Right cardiac atrium (tissue), 5 donors: ENCODE data around the gene LMAN2. TPM values are rescaled to one million over a fixed set of nuclear protein-coding genes. Genes with fewer than 3 reads are reported as not detected.

Experiments used
- ATAC-seq, 2 donors: fragments of 200-7000 bp; cut with Tn5 transposase; one replicate each; pipeline versions ENCODE4 v1.8.0 to v1.9.1; 2020; ENCODE audit warnings: moderate library complexity in 2 of 2, mild to moderate bottlenecking in 1 of 2
- DNase-seq, 3 donors: peaks; one replicate each; pipeline ENCODE4 v3.0.0-alpha.2; 2020
- H3K27ac ChIP-seq: one replicate; pipeline ENCODE4 v1.5.1; 2013; ENCODE audit warnings: mild to moderate bottlenecking, low read length, control low read depth, moderate library complexity
- H3K27me3 ChIP-seq: one replicate; pipeline ENCODE4 v1.6.1; 2013; ENCODE audit not compliant: control insufficient read depth, insufficient read depth
- H3K4me1 ChIP-seq: one replicate; pipeline ENCODE4 v1.6.1; 2013; ENCODE audit warnings: low read length; ENCODE audit not compliant: control insufficient read depth, insufficient read depth
- H3K4me3 ChIP-seq: one replicate; pipeline ENCODE4 v1.5.1; 2013; ENCODE audit warnings: low read length, control low read depth
- H3K9me3 ChIP-seq: one replicate; pipeline ENCODE4 v1.6.1; 2013; ENCODE audit warnings: low read length; ENCODE audit not compliant: control insufficient read depth
- WGBS: extraction: QIAGEN DNeasy Blood & Tissue Kit; methylation state at CpG from one replicate; pipeline ENCODE4 v1.1.7; 2013; 5-methylcytosine and 5-hydroxymethylcytosine counted together
- intact Hi-C, 4 donors: fragments of 100-400 bp; cut with DNase I; formaldehyde crosslinking; loops; one replicate each; pipeline versions ENCODE4 v1.11.0 to v1.14.0; 2022 to 2023
- polyA plus RNA-seq: library from polyadenylated mRNA; stranded (reverse); fragments of 200-250 nt; gene quantifications from one replicate; pipeline ENCODE4 v1.2.3, GENCODE V29; 2013
- total RNA-seq, 4 donors: library from RNA; stranded (reverse); fragmentation: NEBNext Ultra II Directional; extraction: Animal tissue kit (Norgen Biotek cat#: 25700); gene quantifications; one replicate each; pipeline ENCODE4 v1.2.1, GENCODE V29; 2021
- donor health status: healthy with polysubstance abuse.
- donor health status: DM: no; HTN: yes; CAD: no.
- donor health status: DM: no; HTN: no; CAD: no.
- donor health status: DM: no; HTN: yes; CAD: no; lungs with severe emphysema.
- donor health status: DM: yes; HTN: yes; CAD: no.

LMAN2 gene
- total and polyA plus RNA-seq, 5 donors = 59.0 to 109 (median 71.8) TPM

- ATAC-seq (peak; percentile 56 to 64), DNase-seq (peak; percentile 86 to 94 (median 91))
- 15% methylated on average over 42 of the region's 42 CpGs for WGBS
- Histone ChIP-seq H3K4me1 (peaks cover 4% of the 10 kb centered on the region), H3K27ac (no peak overlapping the region), H3K27me3 (no peaks in the 10 kb centered on the region), H3K4me3 (peak overlapping the region; percentile 31), H3K9me3 (no peaks in the 10 kb centered on the region)
- intact Hi-C loops = no loop called here
Observed at GRCh38 chr5:177370488-177371119, 19.1 kb upstream of the LMAN2 start.

- peaks cover 4% of the 10 kb centered on the region for H3K4me1 ChIP-seq
- no peak for ATAC-seq
Observed at GRCh38 chr5:177369645-177370440, 18.4 kb upstream of the LMAN2 start.

GRCh38 chr5:177368869-177369644 is 17.6 kb upstream of the LMAN2 start:
- peak in 1 of 3 donors; percentile 27 for DNase-seq
- H3K27me3 ChIP-seq = no peaks in the 10 kb centered on the region
- H3K4me1 ChIP-seq = peaks cover 4% of the 10 kb centered on the region
- 81% methylated on average over 5 of the region's 5 CpGs for WGBS
- intact Hi-C loops = no loop called here
- no peaks in the 10 kb centered on the region for H3K9me3 ChIP-seq
- no peak overlapping the region for H3K4me3 ChIP-seq
- no peak for ATAC-seq
- no peak overlapping the region for H3K27ac ChIP-seq

More at GRCh38 chr5:177369645-177370440, 18.4 kb upstream of the LMAN2 start:
- Histone ChIP-seq H3K4me3 (no peak overlapping the region), H3K9me3 (no peaks in the 10 kb centered on the region), H3K27ac (no peak overlapping the region), H3K27me3 (no peaks in the 10 kb centered on the region)
- no peak for DNase-seq
- intact Hi-C loops = no loop called here
- WGBS = 73% methylated on average over 11 of the region's 11 CpGs

GRCh38 chr5:177367981-177368868 is 16.8 kb upstream of the LMAN2 start:
- ATAC-seq (no peak), DNase-seq (peak in 1 of 3 donors; percentile 49)
- Histone ChIP-seq H3K27ac (no peak overlapping the region), H3K4me1 (peaks cover 4% of the 10 kb centered on the region), H3K4me3 (no peak overlapping the region), H3K27me3 (no peaks in the 10 kb centered on the region), H3K9me3 (no peaks in the 10 kb centered on the region)
- WGBS = 79% methylated on average over 29 of the region's 29 CpGs
- intact Hi-C loops = no loop called here

GRCh38 chr5:177367323-177367848 is 15.9 kb upstream of the LMAN2 start:
- DNase-seq (peak in 1 of 3 donors; percentile 49), ATAC-seq (peak; percentile 3 to 8)
- H3K4me3 ChIP-seq = peak overlapping the region; percentile 54
- 22% methylated on average over 46 of the region's 46 CpGs for WGBS
- H3K9me3 ChIP-seq = no peaks in the 10 kb centered on the region
- intact Hi-C loops = no loop called here
- peaks cover 4% of the 10 kb centered on the region for H3K4me1 ChIP-seq
- no peak overlapping the region for H3K27ac ChIP-seq
- no peaks in the 10 kb centered on the region for H3K27me3 ChIP-seq

GRCh38 chr5:177366528-177367322 is 15.3 kb upstream of the LMAN2 start:
- Histone ChIP-seq H3K4me3 (peak overlapping the region; percentile 54), H3K27me3 (no peaks in the 10 kb centered on the region), H3K27ac (peak overlapping the region; percentile 94), H3K9me3 (no peaks in the 10 kb centered on the region), H3K4me1 (peaks cover 4% of the 10 kb centered on the region)
- DNase-seq (peak; percentile 92 to 97 (median 96)), ATAC-seq (peak; percentile 91 to 92)
- 13% methylated on average over 36 of the region's 36 CpGs for WGBS
- intact Hi-C loops = no loop called here

- ATAC-seq (no peak), DNase-seq (no peak)
- Histone ChIP-seq H3K4me1 (peaks cover 4% of the 10 kb centered on the region), H3K9me3 (no peaks in the 10 kb centered on the region), H3K27me3 (no peaks in the 10 kb centered on the region), H3K4me3 (no peak overlapping the region), H3K27ac (peak overlapping the region; percentile 9)
- WGBS = 74% methylated on average over 14 of the region's 14 CpGs
- intact Hi-C loops = no loop called here
Observed at GRCh38 chr5:177365845-177366527, 14.5 kb upstream of the LMAN2 start.

GRCh38 chr5:177364159-177364962 is 12.9 kb upstream of the LMAN2 start:
- intact Hi-C loops = no loop called here

GRCh38 chr5:177363565-177363964 is 12.1 kb upstream of the LMAN2 start:
- intact Hi-C loops = no loop called here
- 40% methylated on average over 10 of the region's 10 CpGs for WGBS
- peaks cover 4% of the 10 kb centered on the region for H3K4me1 ChIP-seq

More at GRCh38 chr5:177364159-177364962, 12.9 kb upstream of the LMAN2 start:
- Histone ChIP-seq H3K27ac (no peak overlapping the region), H3K9me3 (no peaks in the 10 kb centered on the region), H3K4me1 (peaks cover 4% of the 10 kb centered on the region), H3K4me3 (no peak overlapping the region), H3K27me3 (no peaks in the 10 kb centered on the region)
- 83% methylated on average over 11 of the region's 11 CpGs for WGBS
- no peak for ATAC-seq
- no peak for DNase-seq

More at GRCh38 chr5:177363565-177363964, 12.1 kb upstream of the LMAN2 start:
- H3K9me3 ChIP-seq = no peaks in the 10 kb centered on the region
- H3K27me3 ChIP-seq = no peaks in the 10 kb centered on the region
- DNase-seq (no peak), ATAC-seq (no peak)
- no peak overlapping the region for H3K27ac ChIP-seq
- H3K4me3 ChIP-seq = peak overlapping the region; percentile 37
